HK-2 (cell line): ENCODE results near the gene TCERG1L.
"Not testable (repeated sequence)": the region's sequence is repeated elsewhere in the genome, so short reads cannot be mapped to it uniquely, and the experiment has no call there.

Experiments
- DNase-seq: peaks from one replicate; pipeline ENCODE4 v3.0.0-alpha.2; 2018; ENCODE audit not compliant: unreplicated experiment

Gene TCERG1L

GRCh38 chr10:131184503-131184902 lies 127.0 kb downstream of the TCERG1L start:
- no peak for DNase-seq

GRCh38 chr10:131183546-131184045 lies 127.9 kb downstream of the TCERG1L start:
- no peak for DNase-seq

DNA sequence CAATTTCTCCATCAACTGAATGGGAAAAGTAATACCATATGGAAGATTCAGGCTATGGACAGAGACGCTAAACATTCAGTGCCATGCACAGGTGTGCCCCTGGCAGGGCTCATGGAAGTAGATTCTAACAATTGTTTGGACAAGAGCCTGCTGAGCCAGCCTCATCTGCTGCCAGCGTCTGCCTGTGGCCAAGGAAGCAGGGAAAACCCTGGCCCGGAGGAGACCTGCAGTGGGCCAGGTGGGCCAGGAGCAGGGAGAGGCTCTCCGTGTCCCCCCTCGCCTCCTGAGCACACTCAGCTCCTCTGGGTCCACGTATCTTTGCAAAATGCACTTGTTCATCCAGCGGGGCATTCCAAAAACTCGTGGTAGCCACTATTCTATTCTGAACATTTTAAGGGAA lies 130.1 kb downstream of the TCERG1L start:
- DNase-seq, result no peak

GRCh38 chr10:131180740-131181415 lies 130.6 kb downstream of the TCERG1L start:
- no peak for DNase-seq

GRCh38 chr10:131180086-131180485 lies 131.4 kb downstream of the TCERG1L start:
- no peak for DNase-seq

- no peak for DNase-seq
Observed at GRCh38 chr10:131179361-131179760, 132.2 kb downstream of the TCERG1L start.

GRCh38 chr10:131178521-131179331 lies 132.8 kb downstream of the TCERG1L start:
- no peak for DNase-seq

DNA sequence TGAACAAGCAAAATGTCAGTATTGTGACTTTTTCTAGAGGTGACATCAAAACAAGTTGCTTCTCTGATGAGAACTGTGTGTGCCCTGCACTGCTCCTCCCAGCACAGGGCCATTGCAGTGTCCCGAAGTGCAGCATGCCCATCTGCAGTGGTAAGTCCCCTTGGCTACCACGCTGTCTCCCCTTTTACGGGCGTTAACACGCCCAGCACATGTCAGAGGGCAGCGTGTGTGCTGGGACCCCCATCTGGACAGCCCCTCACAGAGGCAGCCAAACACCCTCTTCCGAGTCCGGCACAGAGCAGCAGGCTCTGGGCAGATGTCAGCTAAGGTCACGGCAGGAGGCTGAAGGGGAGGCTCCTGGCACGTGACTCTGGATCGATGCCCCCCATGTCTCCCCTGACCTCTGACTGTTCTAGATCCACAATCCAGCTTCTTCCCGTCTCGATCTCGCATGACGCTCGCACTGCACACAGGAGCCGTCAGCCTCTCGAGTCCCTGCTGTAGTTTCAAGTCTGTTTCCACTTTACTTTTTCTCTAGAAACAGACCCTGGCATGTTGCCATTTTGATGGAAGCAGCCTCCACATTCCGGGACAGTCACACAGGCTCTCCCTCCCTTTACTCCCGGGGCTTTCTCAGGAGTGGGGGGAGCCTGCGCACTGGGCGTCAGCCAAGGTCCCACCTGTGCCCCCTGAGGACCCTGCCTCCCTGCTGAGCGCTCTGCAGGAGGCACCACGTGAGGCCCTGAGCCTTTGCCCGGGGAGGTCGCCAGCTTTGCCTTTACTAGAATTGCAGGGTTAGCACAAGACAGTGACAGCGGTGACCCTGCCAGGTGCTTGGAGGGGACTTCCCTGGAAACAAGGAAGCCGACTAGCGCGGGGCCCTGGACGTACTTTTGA lies 133.8 kb downstream of the TCERG1L start:
- no peak for DNase-seq

DNA sequence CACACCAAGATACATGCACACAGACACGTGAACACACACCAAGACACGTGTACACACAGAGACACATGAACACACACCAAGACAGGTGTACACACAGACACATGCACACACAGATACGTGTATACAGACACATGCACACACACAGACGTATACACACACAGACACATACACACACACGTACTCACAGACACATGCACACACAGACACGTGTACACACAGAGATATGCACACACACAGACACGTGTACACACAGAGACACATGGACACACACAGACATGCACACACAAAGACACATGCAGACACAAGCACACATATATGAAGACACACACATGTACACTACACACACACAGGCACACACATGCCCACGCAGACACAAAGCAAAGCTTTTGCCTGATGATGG lies 134.6 kb downstream of the TCERG1L start:
- no peak for DNase-seq

- DNase-seq, result not testable (repeated sequence)
Observed at GRCh38 chr10:131176324-131176723, 135.2 kb downstream of the TCERG1L start.

GRCh38 chr10:131175891-131176290 lies 135.6 kb downstream of the TCERG1L start:
- DNase-seq, result no peak

GRCh38 chr10:131174651-131175540 lies 136.6 kb downstream of the TCERG1L start:
- no peak for DNase-seq

- no peak for DNase-seq
Observed at GRCh38 chr10:131174211-131174565, 137.3 kb downstream of the TCERG1L start.

- no peak for DNase-seq
Observed at GRCh38 chr10:131173484-131174210, 137.9 kb downstream of the TCERG1L start.

- no peak for DNase-seq
Observed at GRCh38 chr10:131172433-131172832, 139.1 kb downstream of the TCERG1L start.

- DNase-seq, result no peak
Observed at GRCh38 chr10:131169146-131169545, 142.4 kb downstream of the TCERG1L start.

GRCh38 chr10:131168238-131168875 lies 143.2 kb downstream of the TCERG1L start:
- no peak for DNase-seq

- no peak for DNase-seq
Observed at GRCh38 chr10:131167036-131167860, 144.3 kb downstream of the TCERG1L start.

DNA sequence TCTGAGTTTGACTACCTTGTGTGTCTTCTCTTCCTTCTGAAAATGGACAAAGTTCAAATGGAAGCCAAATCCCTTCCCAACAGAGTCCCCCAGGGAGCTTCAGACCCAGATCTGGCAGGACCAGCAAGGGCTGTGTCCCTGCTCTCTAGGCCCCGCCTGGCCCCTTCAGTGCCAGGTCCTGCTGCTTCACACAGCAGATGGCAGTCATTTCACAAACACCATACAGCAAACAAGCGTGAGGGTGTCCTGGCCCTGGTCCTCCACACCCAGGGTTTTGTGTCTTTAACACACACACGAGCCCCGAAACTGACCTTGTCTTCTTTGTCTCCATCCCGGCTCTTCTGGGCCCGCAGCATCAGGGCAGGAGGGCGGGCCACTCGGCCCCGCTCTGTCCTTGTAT lies 145.0 kb downstream of the TCERG1L start:
- DNase-seq, result no peak
